CMK (cell line): ENCODE results near the gene GOLGA6L10.
"Not testable (repeated sequence)": the region's sequence is repeated elsewhere in the genome, so short reads cannot be mapped to it uniquely, and the experiment has no call there.

Source experiments
- DNase-seq: peaks from one replicate; pipeline ENCODE4 v3.0.0-alpha.2; 2010; ENCODE audit warnings: low read depth

The GOLGA6L10 gene

DNA sequence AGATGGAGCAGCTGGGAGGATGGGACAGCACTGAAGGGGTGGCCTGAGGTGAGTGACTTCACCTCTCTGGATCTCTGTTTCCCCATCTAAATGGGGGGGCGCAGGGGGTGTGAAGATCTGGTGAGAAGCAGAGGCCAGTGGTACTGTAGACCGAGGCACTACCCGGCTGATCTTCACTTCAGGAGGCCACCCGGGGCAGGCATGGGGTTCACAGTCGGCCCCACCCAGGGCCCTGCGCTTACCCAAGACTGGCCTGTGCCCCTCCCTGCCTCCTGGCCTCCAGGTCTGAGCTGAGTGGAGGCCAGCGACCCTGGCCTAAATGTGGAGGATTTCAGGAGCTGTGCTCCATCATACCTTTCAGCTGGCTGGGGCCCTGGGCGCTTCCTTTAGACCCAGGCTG lies 31.0 kb downstream of the GOLGA6L10 start:
- not testable (repeated sequence) for DNase-seq

- DNase-seq: not testable (repeated sequence)
These were observed 31.8 kb downstream of the GOLGA6L10 start for GRCh38 chr15:82317516-82317915.

DNA sequence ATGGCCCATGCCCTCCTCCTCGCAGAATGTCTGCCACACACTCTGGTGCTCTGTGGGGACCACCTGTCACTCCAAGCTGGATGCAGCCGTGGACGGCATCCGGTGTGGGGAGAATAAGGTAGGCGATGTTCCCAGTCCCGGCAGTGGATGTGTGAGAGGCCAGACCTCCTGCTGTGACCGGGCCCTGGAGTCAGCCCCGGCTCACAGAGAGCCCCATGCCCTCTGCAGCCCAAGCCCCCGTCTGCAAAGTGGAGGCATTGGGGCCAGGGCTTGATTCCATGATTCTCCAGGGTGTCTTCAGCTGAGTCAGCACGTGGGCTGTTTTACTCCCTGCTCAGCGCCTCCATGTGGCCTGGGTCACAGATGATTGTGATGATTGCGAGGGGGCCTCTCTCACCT lies 32.2 kb downstream of the GOLGA6L10 start:
- DNase-seq: no peak

DNA sequence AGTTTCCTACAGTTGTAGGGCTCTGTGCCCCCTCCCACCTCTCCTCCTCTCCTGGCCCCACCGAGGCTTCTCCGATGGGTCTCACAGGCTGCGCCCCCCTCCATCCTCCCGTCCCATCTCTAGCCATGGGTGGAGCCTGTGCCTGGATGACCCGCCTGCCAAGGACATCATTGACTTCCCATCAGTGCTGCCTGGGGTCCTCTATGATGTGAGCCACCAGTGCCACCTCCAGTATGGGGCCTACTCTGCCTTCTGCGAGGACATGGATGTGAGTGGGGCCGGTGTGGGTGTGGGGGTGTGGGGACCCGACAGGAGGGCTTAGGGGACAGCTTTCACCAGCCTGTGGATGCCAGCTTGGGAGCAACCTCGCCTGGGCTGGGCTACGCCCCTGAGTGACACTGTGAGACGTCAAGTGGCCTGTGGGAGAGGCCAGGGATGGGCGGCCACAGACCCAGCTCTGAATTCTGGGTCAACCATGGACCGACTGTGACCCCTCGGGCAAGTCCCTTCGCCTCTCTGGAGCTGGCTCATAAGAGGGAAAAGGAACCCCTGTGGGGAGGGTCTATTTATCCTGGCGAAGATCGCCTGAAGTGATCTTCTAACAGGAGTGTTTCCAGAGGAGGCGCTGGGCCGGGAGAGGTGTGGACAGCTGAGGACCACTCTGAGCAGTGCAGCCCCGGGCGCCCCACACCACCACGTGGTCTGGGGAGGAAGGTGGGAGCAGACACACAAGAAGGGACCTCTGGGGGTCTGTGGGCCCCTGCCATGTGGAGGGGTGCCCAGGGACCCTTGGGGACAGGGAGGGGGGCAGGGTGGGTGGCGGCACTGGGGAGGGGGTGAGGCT lies 32.8 kb downstream of the GOLGA6L10 start:
- DNase-seq: not testable (repeated sequence)

GRCh38 chr15:82315519-82316246 lies 33.6 kb downstream of the GOLGA6L10 start:
- DNase-seq: no peak

DNA sequence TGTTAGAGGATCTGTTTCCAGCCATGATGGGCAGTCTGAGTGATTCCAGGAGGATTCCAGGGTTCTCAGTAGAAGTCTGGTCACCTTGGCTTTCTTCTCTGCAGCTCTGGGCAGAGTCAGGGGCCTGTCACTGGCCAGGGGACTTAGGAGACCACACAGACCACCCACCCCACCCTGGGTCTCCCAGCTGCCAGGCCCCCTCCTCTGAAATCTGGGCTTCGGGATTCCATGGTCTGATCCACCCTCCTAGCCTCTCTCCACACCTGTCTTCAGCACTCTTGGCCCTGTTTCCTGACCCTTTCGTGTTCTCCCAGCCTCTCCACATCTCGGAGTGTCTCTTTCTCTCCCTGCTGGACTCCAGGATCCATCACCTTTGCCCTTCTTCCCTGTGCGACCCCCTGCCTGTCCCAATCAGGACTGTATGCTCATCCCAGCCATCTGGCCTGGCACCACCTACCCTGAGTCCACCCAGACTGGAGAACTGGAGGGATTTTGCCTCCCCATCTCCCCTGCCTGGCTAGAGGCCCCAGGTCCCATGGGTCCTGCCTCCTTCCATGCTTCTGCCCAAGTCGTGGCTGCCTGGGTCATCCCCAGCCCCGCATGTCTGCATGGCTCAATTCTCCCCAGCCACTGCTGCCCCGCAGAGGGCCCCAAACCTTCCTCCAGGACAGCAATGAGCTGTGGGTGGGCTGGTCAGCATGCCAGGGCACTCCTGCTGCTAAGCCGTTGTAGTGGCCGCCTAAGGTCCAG lies 34.3 kb downstream of the GOLGA6L10 start:
- DNase-seq: no peak

DNA sequence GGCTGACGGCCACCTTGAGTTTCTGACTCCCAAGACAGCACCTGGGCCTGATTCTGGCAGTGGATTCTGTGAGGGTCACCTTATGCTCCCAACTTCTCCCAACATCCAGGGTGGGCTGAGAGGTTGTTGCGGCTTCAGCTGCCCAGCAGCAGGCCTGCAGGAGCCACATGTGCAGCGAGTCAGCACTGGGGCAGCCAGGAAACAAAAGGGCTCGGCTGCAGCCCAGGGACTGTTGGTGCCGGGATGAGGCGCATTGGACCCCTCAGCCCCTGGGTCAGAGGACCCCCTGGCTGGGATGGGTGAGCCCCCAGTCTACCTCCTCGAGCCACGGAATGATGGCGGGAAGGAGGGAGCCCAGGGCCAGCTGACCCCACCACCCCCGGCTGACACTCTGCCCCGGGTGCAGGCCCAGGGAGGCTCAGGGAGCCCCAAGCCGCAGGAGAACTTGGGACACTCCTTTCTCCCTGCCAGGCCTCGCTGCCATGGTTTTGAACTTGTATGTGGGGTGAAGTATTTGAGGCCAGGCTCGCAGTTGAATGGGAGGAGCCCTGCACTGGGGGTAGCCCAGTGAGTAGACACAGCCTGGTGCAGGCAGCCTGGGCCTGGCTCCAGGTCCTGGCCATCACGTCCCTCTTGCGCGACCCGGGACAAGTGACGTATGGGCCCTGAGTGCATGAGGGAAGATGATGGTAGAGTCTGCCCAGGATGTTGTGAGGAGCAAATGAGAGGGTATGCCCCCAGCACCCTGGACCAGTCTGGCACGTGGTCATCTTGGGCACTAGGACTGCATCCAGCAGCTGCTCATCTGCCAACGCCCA lies 35.1 kb downstream of the GOLGA6L10 start:
- DNase-seq: not testable (repeated sequence)

DNA sequence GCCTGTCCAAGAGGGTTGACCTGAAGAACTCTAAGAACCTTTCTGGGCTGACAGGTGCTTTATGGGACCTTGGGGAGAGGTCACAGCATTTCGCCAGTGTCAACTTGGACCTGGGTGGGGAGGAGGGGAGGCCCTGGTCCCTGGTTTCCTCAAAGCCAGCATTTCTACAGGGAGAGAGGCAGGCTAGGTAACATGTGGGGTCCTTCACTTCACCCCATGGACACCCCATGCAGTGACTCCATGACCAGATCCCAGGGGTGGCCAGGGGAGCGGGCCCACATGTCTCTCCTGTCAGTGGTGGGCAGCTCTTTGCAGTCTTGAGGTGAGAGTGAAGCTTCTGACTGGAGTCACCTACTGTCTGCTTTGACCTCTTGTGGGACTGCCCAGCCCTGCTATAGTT lies 35.8 kb downstream of the GOLGA6L10 start:
- no peak for DNase-seq

DNA sequence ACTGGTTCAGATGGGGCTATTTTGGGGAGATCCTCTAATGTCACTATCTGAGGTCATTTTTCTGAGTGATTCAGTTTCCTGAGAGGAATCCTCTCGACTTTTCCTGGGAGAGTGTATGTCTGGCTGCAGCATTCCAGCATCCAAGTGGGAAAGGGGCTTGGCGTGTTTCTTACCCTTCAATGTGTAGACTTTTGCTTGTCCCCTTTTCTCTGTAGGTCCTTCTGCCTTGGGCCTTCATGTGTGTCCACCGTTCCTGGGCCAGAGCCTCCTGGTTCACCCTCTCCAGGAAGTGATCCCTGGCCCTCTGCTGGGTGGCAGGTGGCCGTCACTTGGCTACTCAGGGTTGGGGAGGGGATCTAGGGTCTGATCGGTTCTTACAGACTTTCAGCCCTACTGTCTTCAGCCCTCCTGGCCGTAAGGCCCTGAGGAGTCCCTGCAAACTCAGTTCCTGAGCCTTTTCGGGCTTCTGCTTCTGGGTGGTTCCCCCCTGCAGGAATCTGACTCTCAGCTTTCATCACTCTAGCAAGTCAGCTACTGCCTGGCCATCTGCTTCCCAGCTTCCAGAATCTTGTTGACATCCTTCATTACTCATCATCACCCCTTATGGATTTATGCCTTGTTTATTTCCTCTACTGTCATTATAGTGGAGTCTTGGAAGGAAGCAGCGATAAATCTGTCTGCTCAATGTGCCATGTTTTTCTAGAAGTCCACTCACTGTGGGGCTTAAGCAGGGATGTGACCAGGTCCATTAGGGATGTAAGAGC lies 36.5 kb downstream of the GOLGA6L10 start:
- DNase-seq: no peak

- DNase-seq: not testable (repeated sequence)
These were observed 38.0 kb downstream of the GOLGA6L10 start for GRCh38 chr15:82311321-82311720.

GRCh38 chr15:82309802-82310201 lies 39.5 kb downstream of the GOLGA6L10 start:
- DNase-seq: no peak

DNA sequence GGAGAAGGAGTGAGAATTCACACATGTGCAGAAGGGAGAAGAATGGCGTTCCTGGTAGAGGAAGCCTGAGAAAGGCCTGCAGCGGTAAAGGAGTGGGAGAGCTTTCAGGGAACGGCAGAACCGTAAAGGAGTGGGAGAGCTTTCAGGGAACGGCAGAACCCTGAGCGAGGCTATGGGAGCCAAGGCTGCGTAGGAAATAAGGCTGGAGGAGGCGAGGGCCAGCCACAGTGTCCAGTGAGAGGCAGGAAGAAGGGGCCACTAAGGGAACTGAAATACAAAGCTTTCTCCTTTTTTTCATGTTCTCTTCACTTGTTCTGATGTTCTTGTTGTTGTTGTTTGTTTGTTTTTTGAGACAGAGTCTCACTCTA lies 41.6 kb downstream of the GOLGA6L10 start:
- DNase-seq: no peak

GRCh38 chr15:82306791-82307713 lies 42.2 kb downstream of the GOLGA6L10 start:
- DNase-seq: no peak

DNA sequence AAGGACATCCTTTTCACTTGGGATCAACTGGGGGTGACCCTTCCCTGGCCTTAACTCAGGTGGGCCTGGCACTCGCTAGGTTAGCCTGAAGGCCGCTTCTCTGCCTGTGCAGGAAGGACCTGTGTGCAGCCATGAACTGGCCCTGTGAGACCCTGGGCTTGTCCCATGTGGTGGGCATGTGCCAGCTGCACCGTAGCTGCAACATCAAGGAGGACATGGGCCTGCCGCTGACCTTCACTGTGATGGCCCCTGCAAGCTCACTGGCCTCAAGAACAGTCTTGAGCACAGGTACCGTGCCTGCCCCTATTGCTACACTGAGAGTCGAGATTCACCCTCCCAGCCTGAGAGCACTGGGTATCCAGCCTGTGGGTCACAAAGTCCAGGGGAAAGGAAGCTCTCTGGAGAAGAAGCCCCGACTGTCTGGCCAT lies 43.6 kb downstream of the GOLGA6L10 start:
- DNase-seq: no peak

DNA sequence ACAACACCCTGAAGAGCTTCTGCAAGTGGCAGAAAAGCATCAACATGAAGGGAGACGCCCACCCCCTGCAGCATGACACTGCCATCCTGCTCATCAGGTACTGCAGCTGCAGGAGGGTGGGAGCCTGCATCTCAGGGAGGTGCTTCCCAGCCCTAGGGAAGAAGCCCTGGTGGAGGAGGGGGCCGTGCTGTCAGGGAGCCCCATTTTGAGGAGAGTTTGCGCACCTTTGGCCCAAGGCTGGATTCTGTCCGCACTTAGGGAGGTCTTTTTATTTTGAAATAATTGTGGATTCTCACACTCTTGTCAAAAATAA lies 44.5 kb downstream of the GOLGA6L10 start:
- no peak for DNase-seq

GRCh38 chr15:82303956-82304777 lies 45.1 kb downstream of the GOLGA6L10 start:
- no peak for DNase-seq

- no peak for DNase-seq
These were observed 47.8 kb downstream of the GOLGA6L10 start for GRCh38 chr15:82301296-82302016.

DNA sequence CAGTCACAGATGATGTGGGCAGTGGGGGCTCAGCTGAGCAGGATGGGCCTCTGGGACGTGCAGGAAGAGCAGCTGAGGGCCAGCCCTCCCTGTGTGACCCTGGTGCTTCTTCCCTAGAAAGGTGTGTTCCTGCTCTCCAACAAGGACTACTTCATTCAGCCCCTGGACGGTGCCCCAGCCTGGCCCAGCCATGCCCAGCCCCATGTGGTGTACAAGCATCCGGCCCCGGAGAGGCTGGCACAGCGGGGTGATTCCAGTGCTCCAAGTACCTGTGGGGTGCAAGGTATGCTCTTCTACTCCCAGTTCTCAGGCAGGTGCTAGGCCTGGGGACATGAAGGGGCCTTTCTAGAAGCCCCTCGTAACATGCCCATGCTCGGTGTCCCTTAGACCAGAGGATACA lies 48.4 kb downstream of the GOLGA6L10 start:
- DNase-seq: no peak
